BE2C (cell line): ENCODE results near the gene SIRT2.

ENCODE experiments used
- DNase-seq: peaks from one replicate; pipeline ENCODE4 v3.0.0-alpha.2; 2020
- H3K27me3 ChIP-seq: fragments of 250-450 bp; sonication (Bioruptor Pico); 2 replicates; pipeline ENCODE4 v1.5.1; 2020; ENCODE audit warnings: mild to moderate bottlenecking
- H3K36me3 ChIP-seq: fragments of 250-450 bp; sonication (Bioruptor Pico); 2 replicates; pipeline ENCODE4 v1.5.1; 2020; ENCODE audit warnings: mild to moderate bottlenecking
- H3K4me1 ChIP-seq: fragments of 250-450 bp; sonication (Bioruptor Pico); 2 replicates; pipeline ENCODE4 v1.5.1; 2020
- H3K4me3 ChIP-seq: 2 replicates; pipeline ENCODE4 v1.5.1; 2011; ENCODE audit warnings: low read depth, low read length
- H3K9me3 ChIP-seq: fragments of 250-450 bp; sonication (Bioruptor Pico); 2 replicates; pipeline ENCODE4 v1.5.1; 2020
- CTCF ChIP-seq: IDR thresholded peaks from 2 replicates; pipeline ENCODE4 v1.5.1; 2012; ENCODE audit warnings: mild to moderate bottlenecking, low read depth, low read length

The SIRT2 gene

DNA sequence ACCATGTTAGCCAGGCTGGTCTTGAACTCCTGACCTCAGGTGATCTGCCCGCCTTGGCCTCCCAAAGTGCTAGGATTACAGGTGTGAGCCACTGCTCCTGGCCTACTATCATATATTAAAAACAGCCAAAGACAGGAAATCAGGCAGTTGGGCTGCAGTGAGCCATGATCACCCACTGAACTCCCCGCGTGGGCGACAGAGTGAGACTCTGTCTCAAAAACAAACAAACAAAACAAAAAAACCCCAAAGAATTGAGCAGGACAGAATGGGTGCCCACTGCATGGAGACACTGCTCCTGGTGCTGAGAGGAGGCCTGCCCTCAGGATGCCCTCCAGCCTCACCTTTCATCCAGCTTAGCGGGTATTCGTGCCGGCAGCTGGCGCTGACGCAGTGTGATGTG is 16.1 kb downstream of the SIRT2 start:
- no peak for TF ChIP-seq CTCF
- Histone ChIP-seq H3K9me3 (no peaks in the 10 kb centered on the region), H3K4me3 (no peak overlapping the region), H3K36me3 (0 out of 2 replicates have a peak, but pooled peaks cover 3% of the 10 kb centered on the region), H3K4me1 (peaks cover 5% of the 10 kb centered on the region; the same call in 1 of the 2 replicates), H3K27me3 (no peaks in the 10 kb centered on the region)
- no peak for DNase-seq

DNA sequence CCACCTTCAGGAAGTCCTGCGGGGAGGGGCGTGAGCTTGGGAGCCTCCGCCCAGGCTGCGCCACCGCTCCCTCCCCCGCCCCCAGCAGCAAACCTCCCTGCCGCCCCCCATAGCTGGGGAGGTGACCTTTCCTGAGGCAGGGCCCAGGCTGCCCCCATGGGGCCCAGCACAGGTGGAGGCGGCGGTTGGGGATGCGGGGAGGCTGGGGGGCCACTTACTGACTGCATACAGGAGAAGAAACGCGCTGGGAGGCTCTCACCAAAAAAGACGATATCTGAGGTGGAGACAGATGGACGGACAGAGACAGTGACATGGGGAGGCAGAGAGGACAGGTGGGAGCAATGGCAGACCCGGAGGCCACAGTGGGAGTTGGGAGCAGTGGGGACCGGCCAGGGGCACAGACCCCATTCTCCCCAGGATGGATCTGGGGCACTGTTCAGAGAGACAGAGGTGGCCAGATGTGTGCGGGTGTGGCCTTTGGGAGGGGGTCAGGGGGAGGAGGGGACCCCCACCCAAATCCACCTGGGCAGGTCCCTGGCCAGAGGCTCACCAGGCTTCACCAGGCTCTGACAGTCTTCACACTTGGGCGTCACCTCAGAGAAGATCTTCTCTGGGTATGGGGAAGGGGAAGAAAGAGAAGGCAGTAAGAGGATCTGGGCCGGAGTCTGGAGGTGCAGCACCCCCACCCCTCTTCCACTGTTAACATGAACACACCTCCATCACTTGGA is 18.4 kb downstream of the SIRT2 start:
- no peak for DNase-seq
- Histone ChIP-seq H3K4me1 (peaks cover 4% of the 10 kb centered on the region; the same call in 1 of the 2 replicates), H3K27me3 (no peaks in the 10 kb centered on the region), H3K36me3 (no peaks in the 10 kb centered on the region), H3K9me3 (no peaks in the 10 kb centered on the region), H3K4me3 (no peak overlapping the region)
- no peak for TF ChIP-seq CTCF

- no peak for DNase-seq
- H3K4me1 ChIP-seq = no peaks in the 10 kb centered on the region
- H3K4me3 ChIP-seq = no peak overlapping the region
- TF ChIP-seq CTCF = no peak
- no peaks in the 10 kb centered on the region for H3K27me3 ChIP-seq
- no peaks in the 10 kb centered on the region for H3K36me3 ChIP-seq
- H3K9me3 ChIP-seq = no peaks in the 10 kb centered on the region
These were observed 19.1 kb downstream of the SIRT2 start for GRCh38 chr19:38880076-38880881.

GRCh38 chr19:38879400-38879751 is 20.0 kb downstream of the SIRT2 start:
- Histone ChIP-seq H3K4me3 (no peak overlapping the region), H3K36me3 (no peaks in the 10 kb centered on the region), H3K9me3 (no peaks in the 10 kb centered on the region), H3K27me3 (no peaks in the 10 kb centered on the region), H3K4me1 (no peaks in the 10 kb centered on the region)
- DNase-seq = no peak
- no peak for TF ChIP-seq CTCF

DNA sequence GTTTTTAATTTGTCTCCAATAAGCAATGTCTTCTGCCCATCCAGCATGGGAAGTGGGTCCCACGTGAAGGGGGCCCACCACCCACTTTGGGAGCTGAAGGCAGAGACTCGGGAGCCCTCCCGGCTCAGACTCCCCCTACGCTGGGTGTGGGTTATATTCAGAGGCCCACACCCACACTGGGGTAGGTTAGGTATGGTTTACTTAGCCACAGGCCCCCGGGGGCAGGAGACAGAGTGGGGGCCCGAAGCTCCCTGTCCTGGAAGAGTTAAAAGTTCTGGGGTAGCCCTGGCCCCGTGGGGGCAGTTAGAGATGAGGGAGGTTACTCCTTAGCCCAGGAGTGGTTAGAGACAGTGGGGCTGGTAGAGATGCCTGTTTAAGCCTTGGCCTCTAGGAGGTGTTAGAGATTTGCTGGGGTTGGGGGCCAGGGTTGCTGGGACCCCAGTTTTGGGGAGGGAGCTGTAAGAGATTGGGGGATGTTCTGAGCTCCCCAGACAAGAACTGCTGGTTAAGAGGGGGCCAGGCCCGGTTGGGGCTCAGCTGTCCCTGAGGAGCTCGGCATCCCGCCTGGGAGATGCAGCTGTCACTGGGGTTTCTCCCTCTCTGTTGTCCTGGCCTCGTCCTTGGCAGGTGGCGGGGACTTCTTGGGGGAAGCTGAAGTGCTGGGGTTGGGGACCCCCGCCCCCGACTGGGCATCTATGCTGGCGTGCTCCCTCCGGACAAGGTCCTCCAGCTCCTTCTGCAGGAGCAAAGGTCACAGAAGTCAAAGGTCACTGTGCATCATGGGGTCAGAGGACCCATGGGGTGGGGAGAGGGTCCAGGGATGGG is 20.6 kb downstream of the SIRT2 start:
- no peak overlapping the region for H3K4me3 ChIP-seq

More for the DNA sequence above, 20.6 kb downstream of the SIRT2 start:
- H3K9me3 ChIP-seq = no peaks in the 10 kb centered on the region
- DNase-seq = no peak
- TF ChIP-seq CTCF = no peak
- no peaks in the 10 kb centered on the region for H3K36me3 ChIP-seq
- H3K4me1 ChIP-seq = no peaks in the 10 kb centered on the region
- no peaks in the 10 kb centered on the region for H3K27me3 ChIP-seq
